Spleen (tissue), 7 donors: Measurements from ENCODE around the gene UBE2K.

Experiments
- CTCF ChIP-seq, 11 experiments: fragments of 200-600 bp in 7 of 11; fragments of 450-650 bp in 4 of 11; sonication (generic) in 4 of 11; IDR thresholded peaks in 8 of 11; conservative IDR thresholded peaks in 3 of 11; 1 replicate in 7 of 11; 2 replicates in 4 of 11; pipeline versions ENCODE4 v1.4.0 to v1.8.0; 2016 to 2021; ENCODE audit warnings: antibody characterized with exemption in 11 of 11, inconsistent platforms in 4 of 11, mild to moderate bottlenecking in 1 of 11
- POLR2A ChIP-seq, 3 donors: fragments of 450-650 bp; IDR thresholded peaks; one replicate each; pipeline ENCODE4 v1.5.1; 2017; ENCODE audit warnings: antibody characterized with exemption in 3 of 3, mild to moderate bottlenecking in 1 of 3
- donor health status: DM: no; HTN: no; CAD: no; lungs with moderate emphysema.
- donor health status: DM: no; HTN: no; CAD: no.
- donor health status: DM: no; HTN: no; CAD: no.

GRCh38 chr4:39668887-39669286 is 29.0 kb upstream of the UBE2K start:
- TF ChIP-seq POLR2A (IDR thresholded peaks at IDR 0.05) = no peak
- TF ChIP-seq CTCF (IDR thresholded peaks at IDR 0.05 in 8 of 11, conservative IDR thresholded peaks at IDR 0.05 in 3 of 11) = no peak
